Stimulated activated naive B cell treated with anti-CD40 and anti-IgM and Interleukin-4, amounts not matched to agents 10 μg/mL and 1 μg/mL and 100 μg/mL, for 72 hours (primary cell): ENCODE measurements around the gene CCDC127.

Experiments
- ATAC-seq, 2 donors: fragments of 150-1000 bp; cut with Tn5 transposase; replicated peaks; 2 replicates each; pipeline ENCODE4 v1.10.0; 2021; ENCODE audit warnings: moderate library complexity in 1 of 2
- DNase-seq: peaks from one replicate; pipeline ENCODE4 v3.0.0; 2021
- H3K27ac Mint-ChIP-seq: one replicate; pipeline ENCODE4 v1.8.0; 2022; ENCODE audit warnings: mild to moderate bottlenecking, mixed read lengths
- H3K27me3 Mint-ChIP-seq, 2 donors: one replicate each; pipeline ENCODE4 v1.8.0; 2022; ENCODE audit warnings: mixed read lengths in 2 of 2
- H3K36me3 Mint-ChIP-seq, 2 donors: one replicate each; pipeline ENCODE4 v1.8.0; 2022; ENCODE audit warnings: mixed read lengths in 2 of 2, mild to moderate bottlenecking in 1 of 2
- H3K4me1 Mint-ChIP-seq, 2 donors: one replicate each; pipeline ENCODE4 v1.8.0; 2022; ENCODE audit warnings: mixed read lengths in 2 of 2, mild to moderate bottlenecking in 1 of 2
- H3K4me3 Mint-ChIP-seq, 2 donors: one replicate each; pipeline ENCODE4 v1.8.0; 2022; ENCODE audit warnings: mild to moderate bottlenecking in 2 of 2, mixed read lengths in 2 of 2, moderate library complexity in 1 of 2
- H3K9me3 Mint-ChIP-seq, 2 donors: one replicate each; pipeline ENCODE4 v1.8.0; 2022; ENCODE audit warnings: mixed read lengths in 2 of 2, mild to moderate bottlenecking in 1 of 2

Gene CCDC127

DNA sequence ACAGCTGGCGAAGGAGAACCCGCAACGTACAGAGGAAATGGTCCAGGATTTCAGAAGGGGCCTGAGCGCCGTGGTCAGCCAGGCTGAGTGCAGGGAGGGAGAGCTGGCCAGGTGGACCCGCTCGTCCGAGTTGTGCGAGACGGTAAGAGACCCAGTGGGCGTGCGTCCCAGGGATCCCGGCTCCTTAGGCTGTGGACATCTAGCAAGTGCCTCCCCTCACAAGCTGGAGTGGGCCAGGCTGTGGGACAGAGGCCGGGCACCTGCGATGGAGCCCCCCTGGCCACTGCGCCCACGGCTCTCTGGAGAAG, 56.2 kb downstream of the CCDC127 start:
- ATAC-seq = no peak
- peaks cover 12 to 27% of the 10 kb centered on the region in 2 donors for H3K27me3 Mint-ChIP-seq
- no peak for DNase-seq
- no peaks in the 10 kb centered on the region for H3K36me3 Mint-ChIP-seq
- no peak overlapping the region for H3K27ac Mint-ChIP-seq
- H3K4me1 Mint-ChIP-seq = no peaks in the 10 kb centered on the region
- no peak overlapping the region for H3K4me3 Mint-ChIP-seq
- peaks cover 0 to 4% of the 10 kb centered on the region in 2 donors for H3K9me3 Mint-ChIP-seq

DNA sequence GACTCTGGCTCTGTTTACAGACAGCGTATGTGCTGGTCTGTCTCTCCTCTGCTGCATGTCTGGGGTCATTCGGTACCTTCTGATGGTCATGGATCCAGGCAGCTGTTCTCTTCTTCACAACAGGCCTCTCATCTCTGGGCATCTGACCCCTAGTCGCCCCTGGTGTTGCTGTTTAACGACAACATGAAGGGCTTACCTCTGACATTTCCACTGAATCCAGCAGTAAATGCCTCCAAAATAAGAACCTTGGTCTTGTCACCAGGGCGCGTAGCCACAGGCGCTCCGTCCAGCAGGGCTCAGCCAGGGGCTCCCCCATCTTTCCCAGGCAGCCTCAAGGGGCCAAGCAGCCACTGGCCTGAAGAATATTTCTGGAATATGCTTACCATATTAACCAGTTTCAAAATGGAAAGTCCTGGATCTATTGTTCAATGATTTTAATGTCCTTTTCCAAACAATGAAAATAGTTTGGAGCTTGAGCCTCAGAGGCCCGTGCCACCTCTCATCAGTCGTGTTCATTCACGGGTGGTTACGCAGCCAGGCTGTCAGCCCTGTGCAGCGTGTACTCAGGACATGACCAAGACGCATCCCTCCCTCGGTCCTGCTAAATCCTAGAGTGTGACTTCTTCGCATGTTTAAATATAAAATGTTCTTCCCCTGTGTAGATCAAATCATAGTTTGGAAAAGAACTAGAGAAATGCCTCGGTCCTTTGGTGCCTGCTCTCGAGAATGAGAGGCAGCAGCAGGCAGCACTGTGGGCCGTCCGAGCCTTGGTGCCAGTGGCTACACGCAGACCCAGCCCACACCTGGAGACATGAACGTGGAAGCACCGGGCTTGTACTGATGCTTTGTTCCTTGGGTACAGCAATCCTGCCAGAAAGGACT, 56.8 kb downstream of the CCDC127 start:
- Mint-ChIP-seq H3K36me3 (no peaks in the 10 kb centered on the region), H3K4me1 (no peaks in the 10 kb centered on the region), H3K9me3 (peaks cover 0 to 2% of the 10 kb centered on the region in 2 donors), H3K27me3 (peaks cover 12 to 30% of the 10 kb centered on the region in 2 donors), H3K4me3 (no peak overlapping the region), H3K27ac (no peak overlapping the region)
- ATAC-seq (no peak), DNase-seq (no peak)

DNA sequence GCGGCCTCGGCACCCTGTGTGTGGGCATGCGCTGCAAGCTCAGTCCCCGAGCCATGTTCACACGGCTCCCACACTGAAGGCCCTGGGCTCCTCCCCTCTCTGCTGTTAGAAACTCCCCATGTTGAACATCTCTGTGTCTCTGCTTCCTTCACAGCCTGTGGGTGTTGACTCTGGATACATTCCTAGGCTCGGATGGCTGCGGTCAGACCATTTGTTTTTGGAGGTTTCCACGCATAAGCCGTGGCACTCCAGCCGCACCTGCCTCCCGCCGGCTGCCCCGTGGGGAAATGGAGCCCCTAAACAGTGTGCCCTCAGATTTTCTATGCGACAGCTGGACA, 57.8 kb downstream of the CCDC127 start:
- Mint-ChIP-seq H3K4me1 (no peaks in the 10 kb centered on the region), H3K27me3 (peaks cover 12 to 35% of the 10 kb centered on the region in 2 donors), H3K36me3 (no peaks in the 10 kb centered on the region), H3K27ac (no peak overlapping the region), H3K4me3 (no peak overlapping the region), H3K9me3 (peaks cover 0 to 2% of the 10 kb centered on the region in 2 donors)
- DNase-seq = no peak
- no peak for ATAC-seq

DNA sequence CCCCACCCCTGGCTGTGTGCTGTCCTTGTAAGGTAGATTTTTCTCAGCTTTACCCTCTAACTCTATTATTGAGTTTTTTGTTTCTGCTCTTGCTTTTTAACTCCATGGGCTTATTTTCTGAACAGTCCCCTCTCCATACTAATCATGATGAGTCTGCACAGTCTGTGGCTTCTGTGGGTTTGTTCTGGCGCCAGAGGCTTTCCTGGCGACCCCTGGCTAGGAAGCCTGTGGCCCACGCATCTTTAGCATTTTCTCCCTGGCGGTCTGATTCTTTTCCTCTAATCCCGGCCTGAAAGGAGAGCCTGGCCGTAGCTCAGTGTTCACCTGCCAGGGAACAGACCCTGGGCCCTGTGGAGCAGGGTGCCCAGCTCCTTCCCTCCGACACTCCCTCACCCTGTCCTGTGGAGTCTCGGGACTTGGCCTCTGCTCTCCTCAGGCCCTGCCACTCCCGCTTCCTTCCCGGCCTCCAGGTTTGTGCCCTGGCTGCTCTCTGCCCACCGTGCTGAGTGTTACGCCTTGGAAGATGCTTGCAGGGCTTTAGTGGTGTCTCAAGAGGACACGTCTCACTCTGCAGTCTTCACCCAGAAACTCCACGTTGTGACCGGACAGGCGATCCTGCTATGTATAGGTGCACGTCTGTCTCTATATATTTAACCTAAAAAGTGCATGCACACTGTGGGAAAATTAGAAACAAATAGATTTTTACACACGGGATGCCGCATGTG, 58.3 kb downstream of the CCDC127 start:
- Mint-ChIP-seq H3K36me3 (no peaks in the 10 kb centered on the region), H3K9me3 (peaks cover 0 to under 1% of the 10 kb centered on the region in 2 donors), H3K27ac (no peak overlapping the region), H3K4me3 (no peak overlapping the region), H3K4me1 (no peaks in the 10 kb centered on the region), H3K27me3 (peaks cover 12 to 35% of the 10 kb centered on the region in 2 donors)
- ATAC-seq = no peak
- DNase-seq = no peak

DNA sequence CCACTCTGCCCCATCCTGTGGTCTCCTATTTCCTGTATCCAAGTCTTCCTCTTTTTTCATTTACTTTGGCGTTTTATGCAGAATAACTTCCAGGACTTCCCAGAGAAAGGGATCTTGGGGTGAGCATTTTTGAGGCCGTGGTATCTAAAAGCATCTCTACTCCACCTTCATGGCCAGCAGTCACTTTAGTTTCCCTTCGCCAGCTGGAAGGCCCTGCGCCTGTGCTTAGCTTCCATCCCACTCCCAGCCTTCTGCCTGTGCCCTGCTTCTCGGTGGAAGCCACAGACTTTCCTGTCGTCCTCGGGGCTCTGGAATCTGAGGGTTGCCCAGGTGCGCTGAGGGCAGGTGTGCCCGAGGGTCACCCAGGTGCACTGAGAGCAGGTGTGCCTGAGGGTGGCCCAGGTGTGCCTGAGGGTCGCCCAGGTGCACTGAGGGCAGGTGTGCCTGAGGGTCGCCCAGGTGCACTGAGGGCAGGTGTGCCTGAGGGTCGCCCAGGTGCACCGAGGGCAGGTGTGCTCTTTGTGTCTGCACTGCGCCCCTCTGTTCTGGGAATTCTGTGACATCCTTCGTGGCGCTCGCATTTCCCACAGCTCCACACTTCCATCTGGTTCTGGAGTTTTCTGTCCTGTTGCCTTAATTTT, 59.0 kb downstream of the CCDC127 start:
- no peak for ATAC-seq
- Mint-ChIP-seq H3K4me1 (no peaks in the 10 kb centered on the region), H3K36me3 (no peaks in the 10 kb centered on the region), H3K4me3 (no peak overlapping the region), H3K9me3 (no peaks in the 10 kb centered on the region), H3K27me3 (peaks cover 12 to 35% of the 10 kb centered on the region in 2 donors), H3K27ac (no peak overlapping the region)
- DNase-seq = no peak

DNA sequence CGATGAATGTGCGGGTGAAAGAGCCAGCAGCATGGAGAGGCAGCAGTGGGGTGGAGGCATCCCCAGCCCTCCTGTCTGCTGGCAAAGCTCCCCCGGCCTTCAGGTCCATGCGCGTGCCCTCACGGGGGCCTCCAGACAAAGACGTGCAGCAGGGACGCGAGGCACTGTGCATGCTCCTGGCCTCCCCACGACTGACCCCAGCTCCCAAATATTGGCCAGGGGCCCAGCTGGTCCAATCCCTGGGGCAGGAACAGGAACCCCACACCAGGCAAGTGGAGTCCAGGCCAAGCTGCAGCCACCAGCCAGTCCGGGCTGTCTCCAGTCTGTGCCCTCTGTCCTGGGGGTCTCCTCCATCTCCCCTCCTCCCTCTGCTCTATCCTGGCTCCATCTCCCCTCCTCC, 60.2 kb downstream of the CCDC127 start:
- H3K36me3 Mint-ChIP-seq = no peaks in the 10 kb centered on the region
- no peaks in the 10 kb centered on the region for H3K9me3 Mint-ChIP-seq
- ATAC-seq (no peak), DNase-seq (no peak)
- peaks cover 12 to 35% of the 10 kb centered on the region in 2 donors for H3K27me3 Mint-ChIP-seq
- no peak overlapping the region for H3K27ac Mint-ChIP-seq
- no peak overlapping the region for H3K4me3 Mint-ChIP-seq
- H3K4me1 Mint-ChIP-seq = no peaks in the 10 kb centered on the region

DNA sequence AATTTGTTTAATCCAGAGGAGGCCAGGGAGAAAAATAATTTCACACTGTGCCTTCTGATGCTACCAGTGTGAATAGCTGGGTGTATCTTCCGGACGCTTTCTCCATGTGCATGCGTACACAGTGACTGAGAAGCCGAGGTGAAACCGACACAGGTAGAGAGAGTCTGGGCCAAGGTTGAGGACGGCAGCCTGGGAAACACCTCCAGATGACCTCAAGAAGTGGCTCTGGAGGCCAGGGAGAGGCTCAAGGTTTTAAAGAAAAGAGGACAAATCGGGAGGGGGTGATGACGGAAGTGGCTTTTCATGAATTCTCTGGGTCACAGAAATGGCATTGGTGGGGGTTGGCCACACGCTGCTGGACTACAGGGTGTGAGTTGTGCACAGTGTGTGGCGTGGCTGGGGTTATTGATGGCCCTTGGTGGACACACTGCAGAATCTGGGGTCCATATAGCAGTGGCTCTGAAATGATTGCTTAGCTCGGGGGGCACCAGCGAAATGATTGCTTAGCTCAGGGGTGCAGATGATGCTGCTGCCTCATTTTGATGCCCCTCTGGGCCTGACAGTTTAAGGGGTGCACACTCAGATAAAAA, 60.7 kb downstream of the CCDC127 start:
- ATAC-seq = no peak
- DNase-seq = no peak
- H3K27me3 Mint-ChIP-seq = peaks cover 12 to 35% of the 10 kb centered on the region in 2 donors
- H3K9me3 Mint-ChIP-seq = no peaks in the 10 kb centered on the region
- no peak overlapping the region for H3K27ac Mint-ChIP-seq
- no peaks in the 10 kb centered on the region for H3K4me1 Mint-ChIP-seq
- no peak overlapping the region for H3K4me3 Mint-ChIP-seq
- H3K36me3 Mint-ChIP-seq = no peaks in the 10 kb centered on the region

DNA sequence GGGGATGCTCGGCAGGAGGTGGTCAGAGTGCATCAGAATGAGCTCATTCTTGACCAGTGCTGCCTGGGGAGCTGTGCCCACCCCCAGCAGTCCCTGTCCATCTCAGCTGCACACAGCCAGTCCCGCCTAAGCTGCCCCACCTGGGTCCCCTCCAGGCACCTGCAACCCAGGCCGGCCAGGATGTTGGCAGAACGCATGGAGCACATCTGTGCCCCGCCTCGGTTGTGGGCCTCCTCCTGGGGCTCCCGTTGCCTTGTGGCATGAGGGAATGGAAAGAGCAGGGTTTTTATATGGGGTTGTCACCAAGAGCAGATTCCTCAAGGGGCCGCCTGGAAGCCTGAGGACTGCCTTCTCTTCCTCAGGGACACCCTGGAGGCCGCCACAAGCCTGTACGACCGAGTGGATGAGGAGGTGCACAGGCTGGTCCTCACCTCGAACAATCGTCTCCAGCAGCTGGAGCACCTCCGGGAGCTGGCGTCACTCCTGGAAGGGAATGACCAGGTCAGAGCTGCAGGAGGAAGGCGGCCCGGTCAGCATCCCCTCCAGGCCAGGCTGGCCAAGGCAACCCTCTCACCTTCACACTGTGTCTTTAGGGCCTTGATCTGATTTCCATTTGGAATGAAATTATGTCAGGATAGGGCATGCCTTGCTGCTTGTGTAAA, 61.4 kb downstream of the CCDC127 start:
- Mint-ChIP-seq H3K27me3 (peaks cover 12 to 35% of the 10 kb centered on the region in 2 donors), H3K4me1 (no peaks in the 10 kb centered on the region)
- DNase-seq = no peak

DNA sequence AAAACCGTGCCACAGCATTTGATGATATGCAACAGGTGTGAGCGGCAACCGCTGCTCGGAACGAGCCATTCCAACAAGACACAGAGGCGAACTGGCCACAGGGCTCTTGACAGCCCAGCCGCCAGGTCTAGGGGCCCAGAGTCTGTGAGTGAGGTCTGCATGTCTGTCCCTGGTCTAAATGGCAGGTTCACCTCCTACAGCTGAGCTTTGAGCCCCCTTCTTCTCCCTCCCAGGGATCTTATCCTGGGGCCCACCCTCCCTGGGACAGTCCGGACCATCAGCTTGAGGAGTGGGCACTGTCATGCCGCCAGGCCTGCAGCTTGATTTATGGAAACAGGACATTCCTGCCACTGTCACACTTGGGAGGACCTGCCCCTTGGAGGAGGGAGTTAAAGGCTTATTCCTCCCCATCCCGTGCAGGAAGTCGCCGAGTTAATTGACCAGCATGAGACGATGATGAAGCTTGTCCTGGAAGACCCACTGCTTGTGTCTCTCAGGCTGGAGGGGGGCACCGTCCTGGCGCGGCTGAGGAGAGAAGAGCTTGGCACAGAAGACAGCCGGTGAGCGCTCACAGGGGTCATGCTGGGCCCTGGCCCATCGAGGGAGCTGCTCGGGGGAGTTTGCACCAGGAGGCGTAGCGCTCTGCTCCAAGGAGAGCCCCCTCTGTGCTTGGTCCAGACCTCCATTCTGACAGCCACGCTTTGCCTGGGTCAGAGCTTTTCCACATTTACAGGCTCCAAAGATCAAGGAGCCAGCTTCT, 62.1 kb downstream of the CCDC127 start:
- no peak for DNase-seq
- Mint-ChIP-seq H3K36me3 (no peaks in the 10 kb centered on the region), H3K9me3 (no peaks in the 10 kb centered on the region), H3K4me1 (no peaks in the 10 kb centered on the region), H3K27me3 (peaks cover 12 to 33% of the 10 kb centered on the region in 2 donors), H3K27ac (no peak overlapping the region), H3K4me3 (no peak overlapping the region)
- ATAC-seq = no peak

More for the DNA sequence above, 61.4 kb downstream of the CCDC127 start:
- Mint-ChIP-seq H3K4me3 (no peak overlapping the region), H3K27ac (no peak overlapping the region), H3K36me3 (no peaks in the 10 kb centered on the region), H3K9me3 (no peaks in the 10 kb centered on the region)
- ATAC-seq = no peak

DNA sequence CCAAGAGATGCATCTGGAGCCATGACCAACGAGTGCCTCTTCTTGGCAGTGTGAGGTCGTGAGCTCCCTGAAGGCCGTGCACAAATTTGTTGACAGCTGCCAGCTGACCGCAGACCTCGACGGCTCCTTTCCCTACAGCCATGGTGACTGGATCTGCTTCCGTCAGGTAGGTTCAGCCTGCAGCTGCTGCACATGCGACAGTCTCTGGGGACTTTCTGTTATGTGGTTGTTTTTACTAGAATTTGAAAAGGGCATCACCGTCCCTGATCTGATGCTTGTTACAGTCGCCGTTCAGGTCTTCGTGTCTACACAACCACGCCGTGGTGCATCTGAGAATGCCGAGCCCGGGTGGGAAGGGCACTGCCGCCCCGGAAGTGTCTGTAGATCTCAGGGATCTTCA, 63.1 kb downstream of the CCDC127 start:
- peaks cover 12 to 25% of the 10 kb centered on the region in 2 donors for H3K27me3 Mint-ChIP-seq
- H3K4me1 Mint-ChIP-seq = no peaks in the 10 kb centered on the region
- ATAC-seq = no peak

DNA sequence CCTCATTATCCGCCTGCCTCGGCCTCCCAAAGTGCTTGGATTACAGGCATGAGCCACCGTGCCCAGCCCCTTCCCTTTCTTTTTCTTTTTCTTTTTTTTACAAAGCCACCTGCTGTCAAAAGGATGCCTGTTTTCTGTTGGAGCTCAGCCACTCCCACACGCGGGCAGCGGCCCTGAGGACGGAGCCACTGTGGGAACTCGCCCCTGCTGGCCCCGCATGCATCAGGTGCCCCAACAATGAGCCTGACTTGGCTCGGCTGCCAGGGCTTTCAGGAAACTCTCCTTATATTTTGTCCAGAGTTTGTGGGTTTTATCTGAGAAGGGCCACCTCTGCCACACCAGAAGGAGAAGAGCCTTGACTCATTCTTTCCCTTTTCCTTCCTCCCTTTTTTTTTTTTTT, 63.7 kb downstream of the CCDC127 start:
- no peak overlapping the region for H3K27ac Mint-ChIP-seq
- H3K4me1 Mint-ChIP-seq = no peaks in the 10 kb centered on the region
- ATAC-seq (no peak), DNase-seq (no peak)
- peaks cover 8 to 19% of the 10 kb centered on the region in 2 donors for H3K27me3 Mint-ChIP-seq
- no peaks in the 10 kb centered on the region for H3K36me3 Mint-ChIP-seq
- no peak overlapping the region for H3K4me3 Mint-ChIP-seq
- peaks cover 1 to 4% of the 10 kb centered on the region in 2 donors for H3K9me3 Mint-ChIP-seq

More for the DNA sequence above, 63.1 kb downstream of the CCDC127 start:
- Mint-ChIP-seq H3K4me3 (no peak overlapping the region), H3K36me3 (no peaks in the 10 kb centered on the region), H3K9me3 (no peaks in the 10 kb centered on the region), H3K27ac (no peak overlapping the region)
- no peak for DNase-seq

DNA sequence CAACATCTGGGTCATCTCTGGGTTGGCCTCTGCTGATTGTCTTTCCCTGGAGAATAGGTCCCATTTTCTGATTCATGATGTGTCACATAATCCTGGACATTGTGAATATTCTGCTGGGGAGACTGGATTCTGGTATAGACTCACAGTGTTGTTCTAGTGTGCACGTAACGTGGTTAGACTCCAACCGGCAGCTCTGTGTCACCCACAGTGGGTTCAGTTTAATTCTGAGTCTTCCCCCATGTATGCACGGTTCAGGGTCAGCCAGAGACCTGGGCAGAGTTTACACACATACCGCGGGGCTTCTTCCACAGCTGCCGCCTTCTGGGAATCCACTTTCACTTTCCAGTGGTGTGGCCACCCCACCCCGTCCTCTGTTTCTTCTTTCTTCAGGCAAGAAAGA, 64.7 kb downstream of the CCDC127 start:
- DNase-seq (no peak), ATAC-seq (no peak)
- peaks cover 3 to 8% of the 10 kb centered on the region in 2 donors for H3K9me3 Mint-ChIP-seq
- no peaks in the 10 kb centered on the region for H3K4me1 Mint-ChIP-seq
- H3K27ac Mint-ChIP-seq = no peak overlapping the region
- H3K36me3 Mint-ChIP-seq = no peaks in the 10 kb centered on the region
- no peak overlapping the region for H3K4me3 Mint-ChIP-seq
- H3K27me3 Mint-ChIP-seq = peaks cover 0 to 12% of the 10 kb centered on the region in 2 donors

DNA sequence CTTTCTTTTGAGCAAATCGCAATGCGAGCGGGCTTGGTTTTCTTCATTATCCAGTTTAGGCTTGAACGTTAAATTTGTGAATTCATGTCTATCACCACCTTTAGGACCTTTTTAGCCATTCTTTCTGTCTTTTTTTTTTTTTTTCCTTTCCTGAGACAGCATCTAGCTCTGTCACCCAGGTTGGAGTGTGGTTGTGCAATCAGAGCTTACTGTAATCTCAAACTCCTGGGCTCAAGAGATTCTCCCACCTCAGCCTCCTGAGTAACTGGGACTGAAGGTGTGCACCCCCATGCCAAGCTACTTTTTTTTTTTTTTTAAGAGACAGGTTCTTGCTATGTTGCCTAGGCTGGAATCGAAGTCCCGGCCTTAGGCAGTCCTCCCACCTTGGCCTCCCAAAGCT, 65.9 kb downstream of the CCDC127 start:
- Mint-ChIP-seq H3K9me3 (peaks cover 10 to 19% of the 10 kb centered on the region in 2 donors), H3K4me3 (no peak overlapping the region), H3K27ac (no peak overlapping the region), H3K36me3 (peaks cover 3 to 8% of the 10 kb centered on the region in 2 donors), H3K4me1 (no peaks in the 10 kb centered on the region), H3K27me3 (peaks cover 0 to 14% of the 10 kb centered on the region in 2 donors)
- ATAC-seq = no peak
- DNase-seq = no peak
